ENCODE measurements around the gene C20orf202. TPM values are rescaled to one million over a fixed set of nuclear protein-coding genes. Genes with fewer than 3 reads are reported as not detected.

C20orf202 gene
- not detected in 2 replicates for total RNA-seq

GRCh38 chr20:1202762-1203504, at the start of gene C20orf202:
C20orf202 (plus strand) TSS chr20:1203454; CDS start chr20:1203586, 132 bp downstream.

GRCh38 chr20:1184638-1185315, 18.5 kb upstream of the C20orf202 start, which contains the start of gene TMEM74B:
TMEM74B (minus strand) TSS chr20:1184981; CDS start chr20:1183801, 1,180 bp downstream.

GRCh38 chr20:1225783-1226654, 22.8 kb downstream of the C20orf202 start, which contains the start of gene RAD21L1:
RAD21L1 (plus strand) TSS chr20:1226044; CDS start chr20:1228454, 2,410 bp downstream.

Other genes with a start within 250 kb of the C20orf202 start
- not detected in 2 replicates for gene RSPO4, start 201.1 kb upstream of the C20orf202 start, total RNA-seq
- gene PSMF1, start 84.9 kb upstream of the C20orf202 start, total RNA-seq: 103 and 160 TPM in 2 replicates
- 0.13 and 0.79 TPM in 2 replicates for gene TMEM74B, start 18.5 kb upstream of the C20orf202 start, total RNA-seq
- 0.07 and 0.53 TPM in 2 replicates for gene RAD21L1, start 22.6 kb downstream of the C20orf202 start, total RNA-seq
- 4.8 and 6.9 TPM in 2 replicates for gene SNPH, start 62.8 kb downstream of the C20orf202 start, total RNA-seq
- gene SDCBP2, start 125.7 kb downstream of the C20orf202 start, total RNA-seq: 4.0 and 4.1 TPM in 2 replicates
- gene FKBP1A, start 189.6 kb downstream of the C20orf202 start, total RNA-seq: 412 and 489 TPM in 2 replicates